HL-60/S4 (cell line): ENCODE results near the gene GINS1.

Source experiments
- in situ Hi-C: fragments of 300-500 bp; cut with MboI; formaldehyde crosslinking; loops from 2 replicates; pipeline ENCODE4 v1.14.3; 2022; ENCODE audit warnings: low sequenced_read_pairs

Gene GINS1

DNA sequence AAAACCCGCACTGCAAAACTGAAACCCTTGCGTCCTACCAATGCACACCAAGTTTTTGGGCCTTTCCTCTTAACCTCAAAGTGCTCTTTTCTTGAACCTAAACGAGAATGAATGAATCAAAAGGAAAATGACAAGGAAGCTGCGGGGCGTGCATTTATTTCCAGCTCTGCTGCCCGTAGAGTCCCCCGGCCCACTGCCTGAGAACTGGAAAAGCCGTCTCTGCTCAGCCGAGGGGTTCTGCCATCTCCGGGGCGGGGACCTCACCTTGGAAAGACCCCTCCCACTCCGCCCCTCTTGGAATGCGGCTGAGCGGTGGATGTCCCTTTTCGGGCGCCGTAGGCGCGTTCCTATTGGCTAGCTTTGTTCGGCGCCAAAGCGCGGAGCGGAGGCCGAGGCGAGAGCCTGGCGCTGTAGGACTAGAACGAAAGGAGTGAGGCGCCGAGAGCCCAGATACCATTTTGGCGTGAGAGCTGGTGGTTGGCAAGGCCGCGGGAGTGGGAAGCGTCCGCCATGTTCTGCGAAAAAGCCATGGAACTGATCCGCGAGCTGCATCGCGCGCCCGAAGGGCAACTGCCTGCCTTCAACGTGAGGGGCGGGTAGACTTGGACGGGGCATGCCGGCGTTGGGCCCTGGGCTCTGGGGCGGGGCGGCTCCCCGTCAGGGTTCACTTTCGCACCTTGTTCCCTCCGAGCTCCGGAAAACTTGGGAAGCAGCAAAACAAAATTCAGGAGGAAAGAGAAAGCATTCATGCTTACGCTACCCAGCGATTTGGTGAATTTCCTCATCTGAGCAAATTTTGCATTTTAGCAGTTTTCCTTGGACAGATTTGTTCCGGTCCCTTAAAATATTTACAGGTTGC, at the start of gene GINS1:
TSS of gene GINS1 (plus strand) at position 363 of the 859 bp plus-strand sequence. CDS start at position 511, 148 bp downstream.
- in situ Hi-C loops, result loop anchor here (10.0 kb wide), 1 partner anchor 413 kb away; the partner anchor contains the start of gene APMAP

DNA sequence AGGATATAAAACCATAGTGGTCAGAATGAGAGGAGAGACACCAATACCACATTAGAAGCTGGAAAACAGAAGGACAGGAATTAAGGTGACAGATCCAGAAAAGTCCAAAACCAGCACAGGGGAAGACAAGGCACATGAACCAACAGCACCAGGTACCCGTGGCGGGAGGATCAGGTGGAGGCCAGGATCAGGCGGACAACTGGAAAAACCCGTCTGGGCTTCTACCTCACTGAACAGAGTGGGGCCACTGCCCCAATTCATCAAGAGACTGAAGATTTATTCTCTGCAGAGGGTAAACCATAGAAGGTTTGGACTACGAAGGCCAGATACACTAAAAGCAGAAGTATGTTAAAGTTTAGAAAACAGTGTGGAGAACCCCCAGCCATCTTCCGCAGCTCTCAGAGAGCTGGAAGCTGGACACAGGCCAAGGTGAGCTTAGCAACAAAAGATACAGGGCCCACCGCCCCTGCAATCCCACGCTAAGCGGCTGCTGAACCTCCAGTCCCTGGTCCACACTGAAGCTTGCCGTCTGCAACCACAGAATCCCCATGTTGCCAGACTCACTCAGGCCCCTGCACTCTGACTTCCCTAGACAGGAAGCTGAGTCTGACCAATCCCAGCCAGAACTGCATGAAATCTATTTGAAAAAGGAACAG, 46.7 kb upstream of the GINS1 start:
- in situ Hi-C loops, result no loop called here

DNA sequence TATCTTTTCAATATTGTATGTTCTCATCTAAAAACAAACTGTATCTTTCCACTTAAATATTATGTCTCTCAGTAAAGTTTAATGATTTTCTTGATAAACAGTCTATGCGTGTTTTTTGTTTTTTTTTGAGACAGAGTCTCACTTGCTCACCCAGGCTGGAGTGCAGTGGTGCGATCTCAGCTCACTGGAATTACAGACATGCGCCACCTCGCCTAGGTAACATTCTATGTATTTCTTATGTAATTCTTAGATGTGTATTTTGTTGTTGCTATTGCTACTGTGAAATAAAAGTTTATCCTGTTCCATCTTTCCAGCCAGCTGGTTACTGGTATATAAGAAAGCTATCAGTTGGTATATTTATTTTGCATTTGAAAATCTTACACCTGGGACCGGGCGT, 46.2 kb upstream of the GINS1 start:
- in situ Hi-C loops, result no loop called here

DNA sequence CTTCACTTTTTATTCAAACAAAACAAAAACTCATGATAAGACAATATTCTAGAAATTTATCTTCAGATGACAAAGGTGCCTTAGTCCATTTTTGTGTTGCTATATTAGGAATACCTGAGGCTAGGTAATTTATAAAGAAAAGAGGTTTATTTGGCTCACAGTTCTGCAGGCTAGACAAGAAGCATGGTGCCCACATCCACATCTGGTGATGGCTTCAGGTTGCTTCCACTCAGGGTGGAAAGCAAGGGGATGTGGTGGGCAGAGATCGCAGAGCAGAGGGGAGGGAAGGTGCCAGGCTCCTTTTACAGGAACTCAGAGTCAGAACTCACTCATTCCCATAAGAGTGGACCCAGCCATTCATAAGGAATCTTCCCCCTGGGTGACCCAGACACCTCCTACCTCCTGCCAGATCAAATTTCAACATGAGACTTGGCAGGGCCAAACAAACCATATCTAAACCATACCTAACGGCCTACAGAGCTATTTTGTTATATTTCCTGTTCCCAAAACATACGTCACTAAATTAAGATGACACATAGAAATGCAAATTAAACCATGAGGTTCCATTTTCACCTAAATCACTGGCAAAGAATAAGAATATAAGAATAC, 43.2 kb upstream of the GINS1 start:
- in situ Hi-C loops, result no loop called here

DNA sequence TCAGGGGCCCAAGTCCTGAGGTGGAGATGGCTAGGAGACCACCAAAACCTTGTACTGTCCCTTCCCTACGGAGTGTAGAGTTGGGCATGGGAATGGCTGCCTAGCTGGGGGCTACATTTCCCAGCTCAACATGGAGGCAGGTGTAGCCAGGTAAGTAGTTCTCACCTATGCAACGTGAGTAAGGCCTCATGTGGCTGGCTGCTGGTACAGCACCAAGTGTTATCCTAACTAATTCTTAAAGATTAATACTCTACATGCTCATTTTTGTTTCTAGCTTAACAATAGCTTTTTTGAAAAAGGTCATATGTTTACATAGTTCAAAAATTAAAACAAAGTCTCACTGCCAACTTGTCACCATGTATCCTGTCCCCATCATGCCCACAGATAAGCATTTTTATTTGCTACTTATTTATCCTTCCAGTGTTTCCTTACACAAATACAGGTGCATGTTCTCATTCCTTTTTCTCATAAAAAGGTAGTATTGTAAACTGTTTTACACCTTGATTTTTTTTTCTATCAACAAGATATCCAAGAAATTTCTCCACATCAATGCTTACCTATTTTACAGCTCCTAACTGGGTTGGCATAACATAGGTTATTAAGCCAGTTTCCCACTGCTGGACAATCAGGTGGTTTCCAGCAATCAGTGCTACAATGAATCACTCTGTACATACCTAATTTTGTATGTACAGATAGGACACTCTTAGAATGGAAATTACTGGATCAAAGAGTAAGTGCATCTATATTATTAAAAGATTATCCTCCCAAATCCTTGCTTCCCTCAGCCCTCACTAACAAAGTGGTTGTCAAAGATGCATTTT, 42.4 kb upstream of the GINS1 start:
- in situ Hi-C loops, result no loop called here

DNA sequence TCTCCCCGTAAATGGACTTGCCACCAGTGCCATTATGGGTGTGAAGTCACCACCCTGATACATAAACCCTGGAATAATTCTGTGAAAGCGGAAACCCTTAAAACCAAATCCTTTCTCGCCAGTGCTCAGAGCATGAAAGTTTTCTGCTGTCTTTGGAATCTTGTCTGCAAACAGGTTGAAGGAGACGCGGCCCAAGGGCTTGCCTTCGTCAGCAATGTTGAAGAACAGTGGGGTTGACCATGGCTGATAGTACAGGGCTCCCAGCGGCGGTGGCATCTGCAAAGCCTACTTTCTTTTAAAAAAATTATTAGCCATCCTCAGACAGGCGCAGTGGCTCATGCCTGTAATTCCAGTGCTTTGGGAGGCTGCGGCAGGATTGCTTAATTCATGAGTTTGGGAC, 38.9 kb upstream of the GINS1 start:
- in situ Hi-C loops, result no loop called here

DNA sequence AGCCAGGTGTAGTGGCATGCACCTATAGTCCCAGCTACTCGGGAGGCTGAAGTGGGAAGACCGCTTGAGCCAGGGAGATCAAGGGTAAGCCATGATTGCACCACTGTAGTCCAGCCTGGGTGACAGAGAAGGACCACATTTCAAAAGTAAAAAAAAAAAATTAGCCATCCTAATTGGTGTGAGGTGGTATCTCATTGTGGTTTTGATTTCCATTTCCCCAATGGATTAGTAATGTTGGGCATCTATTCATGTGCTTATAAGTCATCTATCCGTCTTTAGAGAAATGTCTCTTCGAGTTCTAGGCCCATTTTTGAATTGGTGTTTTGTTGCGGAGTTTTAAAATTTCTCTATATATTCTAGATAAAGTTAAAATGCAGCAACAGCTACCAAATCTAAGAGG, 38.5 kb upstream of the GINS1 start:
- in situ Hi-C loops, result no loop called here

DNA sequence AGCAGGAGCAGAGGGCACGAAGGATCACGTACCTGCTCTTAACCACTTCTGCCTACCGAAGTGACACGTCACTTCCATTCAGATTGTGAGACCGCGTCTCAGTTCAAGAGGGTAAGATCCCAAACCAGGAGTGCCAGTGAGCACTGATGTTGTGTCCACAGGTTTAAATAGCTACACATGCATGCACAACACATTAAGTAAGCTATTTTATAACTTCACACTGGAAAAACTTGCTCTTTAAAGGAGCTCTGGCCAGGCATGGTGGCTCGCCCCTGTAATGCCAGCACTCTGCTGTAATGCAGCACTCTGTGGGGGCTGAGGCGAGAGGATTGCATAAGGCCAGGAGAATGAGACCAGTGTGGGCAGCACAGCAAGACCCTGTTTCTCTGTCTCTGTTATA, 37.9 kb upstream of the GINS1 start:
- in situ Hi-C loops, result no loop called here

DNA sequence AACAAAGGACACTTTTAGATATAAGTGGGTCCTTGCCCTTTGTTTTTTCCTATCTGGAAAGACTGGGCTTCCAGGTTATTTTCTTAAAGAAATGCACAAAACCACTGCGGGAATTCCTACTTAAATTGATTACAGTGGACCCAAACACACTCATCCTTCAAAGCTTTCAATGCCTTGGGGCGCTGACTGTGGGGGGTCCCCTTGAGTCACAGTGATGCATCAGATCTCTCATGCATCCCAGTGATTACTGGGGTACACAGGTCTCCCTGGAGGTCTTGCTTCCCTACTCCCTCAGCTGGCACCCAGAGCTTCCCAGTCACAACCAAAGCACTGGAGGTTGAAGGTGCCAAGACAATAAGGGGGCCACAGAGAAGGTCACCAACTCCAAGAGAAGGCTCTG, 37.5 kb upstream of the GINS1 start:
- in situ Hi-C loops, result no loop called here

DNA sequence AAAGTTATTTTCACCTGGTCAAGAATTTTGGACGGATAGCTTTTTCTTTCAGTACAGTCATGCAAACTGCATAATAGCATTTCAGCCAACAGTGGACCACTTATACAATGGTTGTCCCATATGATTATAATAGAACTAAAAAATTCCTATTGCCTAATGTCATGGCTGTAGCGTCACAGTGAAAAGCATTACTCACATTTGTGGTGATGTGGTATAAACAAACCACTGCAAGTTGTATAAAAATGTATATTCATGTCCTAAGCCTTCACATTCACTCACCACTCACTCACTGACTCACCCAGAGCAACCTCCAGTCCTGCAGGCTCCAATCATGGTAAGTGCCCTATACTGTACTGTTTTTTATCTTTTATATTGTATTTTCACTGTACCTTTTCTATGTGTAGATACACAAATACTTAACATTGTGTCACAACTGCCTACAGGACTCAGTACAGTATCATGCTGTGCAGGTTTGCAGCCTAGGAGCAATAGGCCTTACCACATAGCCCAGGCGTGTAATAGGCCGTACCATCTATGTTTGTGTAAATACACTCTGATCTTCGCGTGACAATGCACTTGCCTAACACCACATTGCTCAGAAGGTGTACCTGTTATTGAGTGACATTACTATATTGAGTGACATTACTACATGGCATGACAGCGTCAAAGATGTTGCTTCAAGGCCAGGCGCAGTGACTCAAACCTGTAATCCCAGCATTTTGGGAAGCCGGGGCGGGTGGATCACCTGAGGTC, 34.7 kb upstream of the GINS1 start:
- in situ Hi-C loops, result no loop called here

DNA sequence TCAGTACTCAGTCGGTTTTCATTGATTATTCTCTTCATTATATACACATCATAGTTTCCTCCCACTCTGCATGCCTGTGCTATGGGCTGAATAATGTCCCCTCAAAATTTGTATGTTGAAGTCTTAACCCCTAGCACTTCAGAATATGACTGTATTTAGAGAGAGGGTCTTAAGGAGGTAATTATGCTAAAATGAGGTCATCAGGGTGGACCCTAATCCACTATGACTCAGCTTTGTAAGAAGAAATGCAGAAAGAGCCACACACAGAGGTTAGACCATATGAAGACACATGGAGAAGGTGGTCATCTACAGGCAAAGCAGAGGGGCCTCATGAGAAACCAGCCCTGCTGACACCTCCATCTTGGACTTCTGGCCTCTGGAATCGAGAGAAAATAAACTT, 32.6 kb upstream of the GINS1 start:
- in situ Hi-C loops, result no loop called here

DNA sequence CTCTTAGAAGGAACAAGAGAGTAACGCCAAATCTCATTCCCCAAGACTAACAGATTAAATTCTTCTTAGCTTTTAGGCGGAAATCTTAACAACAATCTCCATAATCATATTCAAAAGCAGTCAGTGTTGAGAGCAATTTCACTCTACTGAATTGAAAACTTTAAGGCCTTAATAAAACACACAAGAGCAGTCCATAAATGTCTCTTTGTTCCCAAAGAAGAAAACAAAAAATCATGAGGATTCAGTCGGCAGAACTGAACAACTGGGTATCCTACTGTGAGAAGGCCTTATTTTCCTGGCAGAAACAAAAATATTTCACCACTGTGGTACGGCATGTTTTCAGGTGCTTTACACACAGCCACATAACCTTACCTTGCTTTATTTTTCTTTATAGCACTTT, 31.2 kb upstream of the GINS1 start:
- in situ Hi-C loops, result no loop called here

DNA sequence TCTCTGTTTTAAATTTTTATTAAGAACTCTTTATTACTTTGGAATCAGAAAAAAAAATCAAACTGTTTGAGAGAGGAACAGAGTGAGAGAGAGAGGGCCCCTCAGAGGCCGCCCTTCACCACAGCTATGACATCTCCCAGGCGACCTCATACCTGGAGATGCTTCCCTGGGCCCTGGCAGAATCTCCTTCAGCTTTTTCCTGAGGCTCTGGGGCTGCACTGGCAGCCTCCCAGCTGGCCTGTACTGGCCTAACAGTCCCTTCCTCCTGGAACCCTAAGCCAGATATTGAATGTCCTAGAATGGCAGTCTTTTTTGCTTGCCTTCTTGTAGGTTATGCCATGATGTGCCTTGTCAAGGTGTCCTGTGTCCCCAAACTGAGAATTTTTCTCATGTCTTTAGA, 30.6 kb upstream of the GINS1 start:
- in situ Hi-C loops, result no loop called here

DNA sequence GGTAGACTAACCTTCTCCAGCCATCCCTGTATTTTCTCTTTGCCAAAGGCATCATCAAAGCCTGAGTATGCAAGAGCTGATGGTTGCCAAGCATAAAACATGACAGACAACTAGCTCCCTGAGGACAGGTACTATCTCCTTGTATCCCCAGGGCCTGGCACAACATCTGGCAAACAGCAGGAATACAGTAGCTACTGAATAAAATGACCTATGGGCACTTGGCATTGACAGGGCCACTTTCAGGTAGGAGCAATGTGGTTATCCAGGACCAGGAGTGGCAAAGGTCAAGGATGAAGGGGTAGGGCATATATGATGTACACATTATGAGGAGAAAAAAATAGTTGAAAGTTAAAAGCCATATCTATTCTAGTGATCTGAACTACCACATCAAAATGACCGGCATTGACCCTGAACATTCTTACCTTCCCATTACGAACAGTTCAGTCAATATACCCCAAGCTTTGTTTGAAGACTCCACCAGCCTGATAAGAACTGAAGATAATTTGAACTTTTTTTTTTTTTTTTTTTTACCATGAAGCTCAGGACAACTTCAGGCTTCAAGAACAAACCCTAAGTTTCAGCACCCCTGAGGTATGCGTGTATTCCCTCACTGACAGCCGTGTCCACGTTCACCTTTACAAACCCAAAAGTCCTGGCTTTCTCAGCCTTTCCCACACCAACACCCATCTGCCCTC, 29.1 kb upstream of the GINS1 start:
- in situ Hi-C loops, result no loop called here

DNA sequence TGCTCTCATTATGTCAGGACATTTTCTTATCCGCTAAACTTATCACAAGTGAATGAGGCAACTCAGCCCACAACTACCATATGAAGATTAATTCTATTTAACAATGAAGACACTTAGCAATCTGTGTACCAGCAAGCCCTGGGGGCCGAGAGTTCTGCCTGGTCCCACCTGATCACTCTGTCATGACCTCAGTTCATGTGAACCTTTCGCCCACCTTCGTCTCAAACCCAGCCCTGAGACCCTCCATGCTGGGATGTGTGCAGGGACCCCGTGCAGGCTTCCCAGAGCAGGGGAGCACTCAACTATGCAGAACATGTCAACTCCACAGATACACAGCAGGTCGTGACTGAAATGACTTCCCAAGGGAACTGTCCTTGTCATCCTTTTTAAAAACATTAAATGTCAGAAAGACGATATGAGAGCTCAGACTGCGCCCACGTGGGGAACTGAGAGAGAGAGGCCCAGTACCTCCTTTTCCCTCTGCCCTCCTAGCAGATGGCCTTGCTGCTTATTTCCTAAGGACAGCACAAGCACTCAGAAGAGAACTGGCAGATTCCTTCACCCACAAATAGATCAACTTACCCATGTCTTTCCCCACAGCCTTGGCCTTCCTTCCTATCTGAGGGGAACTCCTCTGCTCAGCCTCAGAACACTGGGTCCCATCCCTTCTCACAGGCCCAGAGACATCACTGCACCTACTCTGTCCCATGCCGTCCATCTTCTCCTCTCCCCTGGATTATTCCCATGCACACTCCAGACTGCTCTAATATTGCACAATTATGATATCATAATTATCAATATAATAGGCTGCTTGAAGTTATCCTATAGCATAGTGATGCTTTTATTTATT, 28.4 kb upstream of the GINS1 start:
- in situ Hi-C loops, result no loop called here

DNA sequence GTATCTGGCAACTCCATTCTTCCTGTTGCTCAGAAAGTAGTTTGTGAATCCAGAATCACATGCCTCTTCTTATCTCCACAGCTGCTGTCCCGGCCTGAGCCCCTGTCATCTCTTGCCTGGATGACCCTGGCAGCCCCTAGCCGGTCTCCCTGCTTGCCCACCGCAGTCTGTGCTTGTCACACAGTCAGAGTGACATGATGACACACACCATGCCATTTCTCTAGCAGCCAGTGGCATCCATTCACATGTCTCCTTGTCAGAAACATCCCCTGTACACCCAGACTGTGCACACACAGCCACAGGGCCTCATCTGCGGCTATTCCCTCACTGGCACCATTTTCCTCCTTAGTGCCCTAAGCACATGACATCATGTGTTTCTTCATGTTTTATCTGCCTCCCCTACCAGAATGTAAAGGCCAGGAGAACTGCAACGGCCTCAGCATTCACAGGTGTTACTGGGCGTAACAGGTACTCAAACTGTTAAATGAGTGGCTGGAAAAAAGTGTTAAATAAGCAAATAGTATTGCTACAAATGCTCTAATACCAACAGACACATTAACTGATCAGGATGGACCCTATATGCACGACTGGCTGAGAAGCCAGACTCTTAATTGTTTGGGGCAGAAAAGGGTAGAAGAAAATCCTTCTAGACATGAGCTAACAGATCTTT, 26.4 kb upstream of the GINS1 start:
- in situ Hi-C loops, result no loop called here

DNA sequence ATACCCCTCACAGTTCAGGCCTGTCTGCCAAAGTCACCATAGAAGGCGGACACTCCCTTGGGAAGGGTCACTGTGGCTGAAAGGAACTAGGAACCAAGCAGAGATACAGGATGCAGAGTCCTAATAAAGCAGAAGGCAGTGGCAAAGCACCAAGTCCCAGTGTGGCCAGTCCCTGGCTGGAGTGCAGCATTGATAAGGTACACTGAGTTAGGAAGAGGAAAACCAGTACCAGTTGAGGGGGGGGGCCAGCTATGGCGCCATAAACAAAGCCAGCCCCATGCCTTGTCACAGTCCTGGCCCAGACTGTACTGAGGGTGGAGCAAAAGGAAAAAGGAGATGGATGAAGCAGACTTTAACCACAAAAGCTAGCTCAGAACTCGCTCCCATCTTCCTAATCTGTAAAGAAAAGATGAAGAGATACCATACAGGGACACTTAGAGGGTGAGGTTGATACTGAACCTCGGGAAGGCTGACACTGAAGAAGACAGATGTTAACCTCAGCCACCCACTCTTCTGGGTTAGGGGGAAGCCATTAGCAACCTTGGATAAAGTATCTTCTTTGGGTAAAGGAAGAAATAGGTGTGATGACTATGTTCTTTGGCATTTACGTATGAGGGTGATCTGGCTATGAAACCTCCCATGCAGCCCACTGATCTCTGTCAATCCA, 24.6 kb upstream of the GINS1 start:
- in situ Hi-C loops, result no loop called here

DNA sequence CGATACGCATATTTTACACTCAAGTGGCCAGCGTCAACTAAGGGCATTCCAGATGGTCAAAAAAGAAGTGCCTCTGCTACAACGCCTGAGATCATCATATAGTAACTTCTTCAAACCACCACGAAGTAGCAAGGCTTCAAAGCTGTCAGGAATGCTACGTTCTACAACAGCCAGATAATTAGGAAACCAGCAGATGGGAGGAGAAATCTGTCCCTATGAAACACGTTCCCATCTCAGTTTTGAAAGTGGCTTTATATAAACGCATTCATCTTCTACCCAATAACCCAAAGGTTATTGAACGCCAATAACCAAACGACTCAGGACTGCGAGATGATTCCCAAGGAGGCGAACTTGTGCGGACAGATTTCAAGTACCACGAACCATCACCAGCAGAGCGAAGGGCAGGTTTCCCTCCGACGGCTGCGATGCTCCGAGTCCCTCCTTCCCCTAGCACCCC, 18.0 kb upstream of the GINS1 start:
- in situ Hi-C loops, result no loop called here
